ENCODE data around the gene PCDH19. TPM values are rescaled to one million over a fixed set of nuclear protein-coding genes. Genes with fewer than 3 reads are reported as not detected.

PCDH19 gene
- total RNA-seq, 4 donors from 2014 or later, result 0.63 to 1.5 (median 0.72) TPM

- DNase-seq (no peak), ATAC-seq (no peak)
- Histone ChIP-seq H3K4me3 (no peak overlapping the region), H3K4me1 (no peaks in the 10 kb centered on the region), H3K27me3 (no peaks in the 10 kb centered on the region), H3K9me3 (no peaks in the 10 kb centered on the region), H3K27ac (no peak overlapping the region), H3K36me3 (no peaks in the 10 kb centered on the region)
- in situ Hi-C loops (cut with MboI; ENCODE audit: low sequenced_read_pairs in 4 of 4), result no loop called here
- intact Hi-C loops (cut with DNase I; ENCODE audit: low total_unique reads), result no loop called here
- TF ChIP-seq POLR2A (IDR thresholded peaks at IDR 0.05), result no peak
- TF ChIP-seq CTCF (IDR thresholded peaks at IDR 0.05 in 4 of 5, conservative IDR thresholded peaks at IDR 0.05 in 1 of 5), result no peak
These were observed 162.2 kb downstream of the PCDH19 start for GRCh38 chrX:100247826-100248225.

- Histone ChIP-seq H3K27me3 (peaks cover 0 to 6% (median 0%) of the 10 kb centered on the region in 3 donors), H3K27ac (no peak overlapping the region), H3K9me3 (no peaks in the 10 kb centered on the region), H3K4me1 (no peaks in the 10 kb centered on the region), H3K4me3 (no peak overlapping the region), H3K36me3 (no peaks in the 10 kb centered on the region)
- no peak for TF ChIP-seq CTCF (IDR thresholded peaks at IDR 0.05 in 4 of 5, conservative IDR thresholded peaks at IDR 0.05 in 1 of 5)
- no peak for TF ChIP-seq POLR2A (IDR thresholded peaks at IDR 0.05)
- no peak for ATAC-seq
- no peak for DNase-seq
- intact Hi-C loops (cut with DNase I; ENCODE audit: low total_unique reads) (no loop called here), in situ Hi-C loops (cut with MboI; ENCODE audit: low sequenced_read_pairs in 4 of 4) (no loop called here)
These were observed 165.4 kb downstream of the PCDH19 start for GRCh38 chrX:100244681-100245080.

Other genes starting within 250 kb of the PCDH19 start
- 1 to 10 TPM in 1 of 4 donors, under 1 TPM in 1, not detected in 2; 0.49 to 1.4 TPM for gene TNMD, start 174.7 kb upstream of the PCDH19 start, total RNA-seq
- gene TSPAN6, start 226.5 kb upstream of the PCDH19 start, total RNA-seq, result 1 to 10 TPM; 2.5 to 5.9 (median 3.1) TPM
- 10 to 100 TPM in 3 of 4 donors, 1 to 10 TPM in 1; 2.4 to 16.6 (median 15.2) TPM for gene SRPX2, start 233.9 kb upstream of the PCDH19 start, total RNA-seq

All from gastrocnemius medialis (tissue), 4 donors.